Hematopoietic multipotent progenitor cell treated with erythropoietin and hydrocortisone succinate and interleukin-3 and kit ligand, for 15 days (in vitro differentiated cells): ENCODE measurements around the gene AGBL5.
A peak's percentile ranks its signal among the peaks of the same experiment; 100 is the strongest.

Experiments used
- DNase-seq: peaks from one replicate; pipeline ENCODE4 v3.0.0-alpha.2; 2015; ENCODE audit warnings: low spot score

Gene AGBL5, protein sequence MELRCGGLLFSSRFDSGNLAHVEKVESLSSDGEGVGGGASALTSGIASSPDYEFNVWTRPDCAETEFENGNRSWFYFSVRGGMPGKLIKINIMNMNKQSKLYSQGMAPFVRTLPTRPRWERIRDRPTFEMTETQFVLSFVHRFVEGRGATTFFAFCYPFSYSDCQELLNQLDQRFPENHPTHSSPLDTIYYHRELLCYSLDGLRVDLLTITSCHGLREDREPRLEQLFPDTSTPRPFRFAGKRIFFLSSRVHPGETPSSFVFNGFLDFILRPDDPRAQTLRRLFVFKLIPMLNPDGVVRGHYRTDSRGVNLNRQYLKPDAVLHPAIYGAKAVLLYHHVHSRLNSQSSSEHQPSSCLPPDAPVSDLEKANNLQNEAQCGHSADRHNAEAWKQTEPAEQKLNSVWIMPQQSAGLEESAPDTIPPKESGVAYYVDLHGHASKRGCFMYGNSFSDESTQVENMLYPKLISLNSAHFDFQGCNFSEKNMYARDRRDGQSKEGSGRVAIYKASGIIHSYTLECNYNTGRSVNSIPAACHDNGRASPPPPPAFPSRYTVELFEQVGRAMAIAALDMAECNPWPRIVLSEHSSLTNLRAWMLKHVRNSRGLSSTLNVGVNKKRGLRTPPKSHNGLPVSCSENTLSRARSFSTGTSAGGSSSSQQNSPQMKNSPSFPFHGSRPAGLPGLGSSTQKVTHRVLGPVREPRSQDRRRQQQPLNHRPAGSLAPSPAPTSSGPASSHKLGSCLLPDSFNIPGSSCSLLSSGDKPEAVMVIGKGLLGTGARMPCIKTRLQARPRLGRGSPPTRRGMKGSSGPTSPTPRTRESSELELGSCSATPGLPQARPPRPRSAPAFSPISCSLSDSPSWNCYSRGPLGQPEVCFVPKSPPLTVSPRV

DNA sequence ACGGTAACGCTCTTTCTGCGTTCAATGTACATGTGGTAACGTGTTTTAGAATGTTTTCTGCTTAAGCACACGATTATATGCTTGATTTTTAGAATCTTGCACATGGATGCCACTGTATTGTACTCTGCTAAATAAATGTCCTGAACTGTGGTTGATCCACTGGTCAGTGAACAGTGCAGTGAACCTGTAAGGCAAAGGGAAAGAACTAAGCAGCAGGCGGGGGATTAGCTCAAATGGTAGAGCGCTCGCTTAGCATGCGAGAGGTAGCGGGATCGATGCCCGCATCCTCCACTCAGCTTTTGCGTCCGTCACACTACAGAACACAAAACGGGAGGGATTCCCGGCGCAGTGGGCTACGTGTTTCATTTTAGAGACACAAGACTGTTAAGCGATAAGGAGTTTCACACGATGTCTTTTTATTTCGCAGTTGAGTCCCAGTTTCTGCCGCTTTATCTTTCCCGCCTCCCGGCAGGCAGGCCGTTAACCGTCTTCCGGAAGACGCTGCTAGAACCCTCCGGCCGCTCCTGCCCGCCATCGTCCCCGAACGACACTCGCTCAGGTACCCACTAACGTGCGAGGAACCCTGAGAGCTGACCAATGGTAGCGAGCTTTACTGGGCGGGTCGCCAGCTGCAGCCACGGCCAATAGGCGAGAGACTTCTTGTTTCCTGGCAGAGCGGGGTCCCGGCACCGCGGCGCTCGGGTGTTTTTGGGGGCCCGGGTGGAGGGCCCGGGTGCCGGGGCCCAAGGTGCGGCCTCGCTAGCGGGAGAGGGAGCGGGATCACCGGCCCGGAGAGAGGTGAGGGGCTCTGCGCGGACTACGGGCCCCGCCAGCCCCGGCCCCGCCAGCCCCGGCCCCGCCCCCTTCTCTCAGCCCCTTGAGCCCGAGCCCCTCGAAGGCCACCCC, at the start of gene AGBL5:
Gene AGBL5 (plus strand): TSS at position 673 of the 906 bp plus-strand sequence. CDS start 1,291 bp downstream, outside the sequence.
- DNase-seq: peak; percentile 92

GRCh38 chr2:27001950-27002349, 49.5 kb upstream of the AGBL5 start:
- no peak for DNase-seq

- no peak for DNase-seq
Observed at GRCh38 chr2:27003007-27003406, 48.5 kb upstream of the AGBL5 start.

DNA sequence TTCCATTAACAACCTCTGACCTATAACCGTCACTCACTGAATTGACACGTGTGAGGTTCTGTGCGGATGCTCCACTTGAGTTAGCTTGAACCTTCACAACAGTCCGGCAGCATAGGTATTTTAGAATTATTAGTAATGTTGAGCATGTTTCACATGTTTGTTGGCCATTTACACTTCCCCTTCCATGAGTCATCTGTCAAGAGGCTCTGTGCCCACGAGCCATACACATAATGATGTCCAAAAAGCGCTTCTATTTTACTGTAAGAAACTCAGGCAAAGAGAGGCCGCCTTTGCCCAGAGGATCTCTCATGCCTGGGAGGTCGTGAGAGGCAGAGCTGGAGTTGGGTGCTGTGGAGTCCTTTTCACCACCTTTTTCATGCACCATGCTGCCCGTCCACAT, 47.6 kb upstream of the AGBL5 start:
- no peak for DNase-seq

GRCh38 chr2:27006602-27007415, 44.7 kb upstream of the AGBL5 start:
- DNase-seq: peak; percentile 14

GRCh38 chr2:27007416-27008374, 43.8 kb upstream of the AGBL5 start:
- peak; percentile 11 for DNase-seq

DNA sequence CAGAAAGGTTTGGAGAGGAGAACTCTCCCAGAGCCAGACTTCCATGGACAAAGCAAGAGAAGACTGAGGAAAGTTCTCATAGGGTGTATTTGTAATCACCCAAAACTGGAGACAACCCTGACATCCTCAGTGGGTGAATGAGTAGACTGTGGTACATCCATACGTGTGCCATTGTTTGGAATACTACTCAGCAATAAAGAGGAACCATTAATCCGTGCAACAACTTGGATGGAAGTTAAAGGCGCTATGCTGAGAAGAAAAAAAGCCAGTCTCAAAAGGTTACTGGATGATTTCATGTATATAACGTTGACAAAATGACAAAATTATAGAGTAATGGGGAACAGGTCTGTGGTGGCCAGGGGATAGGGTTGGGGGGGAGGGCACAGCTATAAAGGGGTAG, 42.8 kb upstream of the AGBL5 start:
- DNase-seq: no peak

DNA sequence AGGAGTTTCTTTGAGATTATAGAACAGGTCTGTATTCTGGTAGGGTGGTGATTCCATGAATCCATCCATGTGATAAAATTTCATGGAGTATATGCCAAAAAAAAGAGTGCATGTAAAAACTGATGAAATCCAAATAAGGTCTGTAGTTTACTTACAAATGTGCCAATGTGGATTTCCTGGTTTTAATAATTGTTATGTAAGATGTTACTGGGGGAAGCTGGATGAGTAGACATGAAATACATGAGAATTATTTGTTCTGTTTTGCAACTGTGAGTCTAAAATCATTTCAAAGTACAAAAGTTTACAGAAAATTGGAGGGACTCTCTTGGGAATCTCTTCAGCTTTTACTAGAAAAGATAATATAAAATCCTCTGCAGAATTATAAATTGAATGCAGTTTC, 42.4 kb upstream of the AGBL5 start:
- DNase-seq: no peak

- DNase-seq: no peak
Observed at GRCh38 chr2:27009716-27010115, 41.8 kb upstream of the AGBL5 start.

GRCh38 chr2:27010139-27010538, 41.3 kb upstream of the AGBL5 start:
- no peak for DNase-seq

- DNase-seq: no peak
Observed at GRCh38 chr2:27013738-27014137, 37.7 kb upstream of the AGBL5 start.

- DNase-seq: no peak
Observed at GRCh38 chr2:27014771-27015433, 36.6 kb upstream of the AGBL5 start.

- peak; percentile 47 for DNase-seq
Observed at GRCh38 chr2:27016801-27017325, 34.6 kb upstream of the AGBL5 start.

GRCh38 chr2:27018142-27018541, 33.3 kb upstream of the AGBL5 start:
- no peak for DNase-seq

- DNase-seq: no peak
Observed at GRCh38 chr2:27019459-27019858, 32.0 kb upstream of the AGBL5 start.

DNA sequence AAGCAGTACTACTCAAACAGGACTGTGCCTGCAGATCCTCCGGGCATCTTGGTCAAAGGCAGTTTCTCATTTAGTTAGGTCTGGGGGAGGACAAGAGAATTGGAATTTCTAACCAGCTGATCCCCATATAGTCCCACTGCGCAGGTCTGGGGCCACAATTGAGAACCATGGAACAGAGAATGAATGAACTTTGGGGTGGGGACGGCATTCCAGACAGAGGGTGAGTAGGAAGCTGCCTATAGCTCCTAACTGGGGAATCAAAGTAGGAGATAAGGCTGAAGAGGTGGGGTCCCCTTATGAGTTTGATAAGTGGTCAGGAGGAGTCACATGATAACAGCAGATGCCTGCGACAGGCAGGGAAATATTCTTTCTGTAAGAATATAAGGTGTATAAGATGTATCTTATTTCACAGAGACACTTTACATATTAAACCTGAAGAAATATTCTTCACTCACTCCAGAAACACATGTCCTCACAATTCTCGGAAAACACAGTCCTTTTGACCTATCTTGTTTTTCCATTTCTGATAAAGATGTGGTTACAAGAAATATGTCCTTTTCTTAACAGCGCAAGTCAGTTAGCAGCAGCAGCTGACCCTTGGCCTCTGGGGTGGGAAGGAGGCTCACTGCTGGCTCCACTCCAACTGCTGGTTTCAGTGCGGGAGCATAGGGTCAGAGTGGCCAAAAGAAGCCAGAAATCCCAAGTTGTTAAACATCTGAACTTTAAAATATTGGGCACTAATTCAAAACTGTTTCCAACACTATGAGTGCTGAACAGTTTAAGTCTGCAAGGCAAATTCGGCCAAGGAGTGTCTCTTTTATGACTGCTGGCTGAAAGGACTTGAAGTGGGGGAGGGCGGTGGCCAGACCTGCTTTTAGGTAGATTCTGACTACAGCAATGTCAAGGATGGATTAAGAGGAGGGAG, 31.3 kb upstream of the AGBL5 start:
- DNase-seq: no peak

GRCh38 chr2:27021253-27022049, 30.0 kb upstream of the AGBL5 start:
- DNase-seq: no peak
